MM.1S (cell line): Measurements from ENCODE around the gene GPR158.

Source experiments
- DNase-seq: peaks from one replicate; pipeline ENCODE4 v3.0.0-alpha.2; 2015
- H2AFZ ChIP-seq: fragments of 300-600 bp; sonication (generic); 2 replicates; pipeline ENCODE4 v1.6.0; 2016; ENCODE audit warnings: antibody characterized with exemption, low read length
- H3F3A ChIP-seq: fragments of 300-600 bp; sonication (generic); 2 replicates; pipeline ENCODE4 v1.6.1; 2016; ENCODE audit warnings: mild to moderate bottlenecking, antibody characterized with exemption, low read length, moderate library complexity, mixed read lengths; ENCODE audit not compliant: insufficient read depth
- H3K27ac ChIP-seq: fragments of 300-600 bp; sonication (generic); 2 replicates; pipeline ENCODE4 v1.5.1; 2016; ENCODE audit warnings: mild to moderate bottlenecking, low read length
- H3K27me3 ChIP-seq: fragments of 300-600 bp; sonication (generic); replicated peaks from 2 replicates; pipeline ENCODE4 v1.6.0; 2016; ENCODE audit warnings: low read length; ENCODE audit not compliant: insufficient read depth
- H3K36me3 ChIP-seq: fragments of 300-600 bp; sonication (generic); replicated peaks from 2 replicates; pipeline ENCODE4 v1.6.1; 2016; ENCODE audit warnings: mild to moderate bottlenecking, low read length, mixed read lengths; ENCODE audit not compliant: insufficient read depth
- H3K4me1 ChIP-seq: fragments of 300-600 bp; sonication (generic); 2 replicates; pipeline ENCODE4 v1.6.1; 2016; ENCODE audit warnings: low read length, mixed read lengths
- H3K4me2 ChIP-seq: fragments of 300-600 bp; sonication (generic); 2 replicates; pipeline ENCODE4 v1.6.0; 2016; ENCODE audit warnings: low read depth, low read length
- H3K4me3 ChIP-seq: fragments of 300-600 bp; sonication (generic); 2 replicates; pipeline ENCODE4 v1.5.1; 2016; ENCODE audit warnings: low read length, mixed read lengths
- H3K79me2 ChIP-seq: fragments of 300-600 bp; sonication (generic); 2 replicates; pipeline ENCODE4 v1.6.1; 2016; ENCODE audit warnings: mixed run types, low read length, mixed read lengths
- H3K9ac ChIP-seq: fragments of 300-600 bp; sonication (generic); 2 replicates; pipeline ENCODE4 v1.6.1; 2016; ENCODE audit warnings: low read length, mixed read lengths
- H3K9me2 ChIP-seq: fragments of 300-600 bp; sonication (generic); replicated peaks from 2 replicates; pipeline ENCODE4 v1.6.1; 2016; ENCODE audit warnings: mild to moderate bottlenecking, low read length, mixed read lengths; ENCODE audit not compliant: insufficient read depth
- H3K9me3 ChIP-seq: fragments of 300-600 bp; sonication (generic); replicated peaks from 2 replicates; pipeline ENCODE4 v1.6.1; 2016; ENCODE audit warnings: mild to moderate bottlenecking, low read length, mixed read lengths; ENCODE audit not compliant: insufficient read depth
- H4K20me1 ChIP-seq: fragments of 300-600 bp; sonication (generic); 2 replicates; pipeline ENCODE4 v1.6.1; 2016; ENCODE audit warnings: mild to moderate bottlenecking, low read length, moderate library complexity, mixed read lengths; ENCODE audit not compliant: insufficient read depth
- CTCF ChIP-seq: fragments of 300-600 bp; sonication (generic); IDR thresholded peaks from 2 replicates; pipeline ENCODE4 v1.5.1; 2016; ENCODE audit warnings: antibody characterized with exemption, low read length, mixed read lengths
- EZH2 ChIP-seq: fragments of 300-600 bp; sonication (generic); optimal IDR thresholded peaks from 2 replicates; pipeline ENCODE3; 2017; ENCODE audit warnings: low read depth, mild to moderate bottlenecking, antibody characterized with exemption, low read length, mixed read lengths
- EZH2phosphoT487 ChIP-seq: fragments of 300-600 bp; sonication (generic); IDR thresholded peaks from 2 replicates; pipeline ENCODE4 v1.6.1; 2018; ENCODE audit warnings: antibody characterized with exemption, low read length

Gene GPR158

GRCh38 chr10:25547382-25547781 is 372.6 kb downstream of the GPR158 start:
- Histone ChIP-seq H3F3A (no peaks in the 10 kb centered on the region), H2AFZ (no peak overlapping the region), H3K79me2 (no peaks in the 10 kb centered on the region), H3K9ac (no peak overlapping the region), H4K20me1 (no peaks in the 10 kb centered on the region), H3K36me3 (no peaks in the 10 kb centered on the region), H3K9me2 (no peaks in the 10 kb centered on the region), H3K27ac (no peak overlapping the region), H3K9me3 (no peaks in the 10 kb centered on the region), H3K4me2 (no peak overlapping the region), H3K4me1 (no peaks in the 10 kb centered on the region), H3K27me3 (no peaks in the 10 kb centered on the region), H3K4me3 (no peak overlapping the region)
- no peak for DNase-seq
- no peak for TF ChIP-seq EZH2
- no peak for TF ChIP-seq CTCF
- TF ChIP-seq EZH2phosphoT487, result no peak

DNA sequence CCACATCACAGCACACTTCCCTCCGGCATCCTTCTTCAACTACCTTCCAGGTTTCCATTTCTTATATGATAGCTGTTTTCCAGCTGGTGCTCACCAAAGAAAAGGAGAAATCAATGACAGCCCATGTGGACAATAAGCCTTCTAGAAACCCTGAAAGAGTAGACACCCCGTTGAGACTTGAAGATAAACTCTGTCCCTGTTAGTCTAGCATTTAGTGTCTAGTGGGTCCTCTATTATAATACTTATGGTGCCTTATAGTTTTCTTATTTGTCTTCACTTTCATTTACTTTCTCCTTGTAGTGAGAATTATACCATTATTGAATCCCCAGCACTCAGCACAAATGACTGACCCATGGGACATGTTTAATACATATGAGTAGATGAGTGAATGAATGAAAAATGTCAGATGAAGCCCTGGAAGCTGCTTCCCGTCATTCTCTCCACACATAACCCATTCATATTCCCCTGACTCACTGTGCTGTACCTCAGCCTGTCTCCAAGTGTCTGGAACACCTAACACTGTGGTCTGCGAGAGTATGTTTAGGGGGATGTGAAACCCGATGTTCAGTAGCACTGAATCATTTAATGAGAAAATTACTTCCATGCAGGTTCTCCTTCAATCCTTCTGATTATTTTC is 377.6 kb downstream of the GPR158 start:
- H3K4me1 ChIP-seq, result no peaks in the 10 kb centered on the region
- H3K36me3 ChIP-seq, result no peaks in the 10 kb centered on the region
- H2AFZ ChIP-seq, result no peak overlapping the region
- H3F3A ChIP-seq, result no peaks in the 10 kb centered on the region
- H3K9me3 ChIP-seq, result no peaks in the 10 kb centered on the region
- no peak for DNase-seq
- H3K27ac ChIP-seq, result no peak overlapping the region
- no peak for TF ChIP-seq EZH2phosphoT487
- TF ChIP-seq EZH2, result no peak
- no peak for TF ChIP-seq CTCF
- no peak overlapping the region for H3K4me2 ChIP-seq
- no peaks in the 10 kb centered on the region for H3K27me3 ChIP-seq
- no peaks in the 10 kb centered on the region for H3K79me2 ChIP-seq
- H4K20me1 ChIP-seq, result no peaks in the 10 kb centered on the region
- no peak overlapping the region for H3K4me3 ChIP-seq
- H3K9me2 ChIP-seq, result no peaks in the 10 kb centered on the region
- H3K9ac ChIP-seq, result no peak overlapping the region

DNA sequence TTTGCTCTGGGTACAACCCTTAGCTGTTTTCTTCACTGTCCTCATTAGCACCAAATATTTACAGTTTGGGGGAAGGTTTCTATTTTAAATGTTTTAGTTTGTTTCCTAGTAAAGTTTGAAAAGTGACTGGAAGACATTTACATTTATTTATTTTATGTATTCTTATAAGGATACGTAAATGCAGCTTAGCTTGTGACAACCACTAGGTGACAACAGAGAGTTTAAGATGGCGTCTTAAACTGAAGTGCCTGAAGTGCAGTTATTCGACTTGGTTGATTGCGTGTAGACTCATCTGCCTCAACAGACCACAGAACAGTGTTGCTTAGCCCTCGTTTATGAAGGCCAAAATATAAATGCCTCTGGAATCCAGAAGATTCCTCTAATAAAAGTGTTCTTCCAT is 381.1 kb downstream of the GPR158 start:
- Histone ChIP-seq H3K27me3 (no peaks in the 10 kb centered on the region), H4K20me1 (no peaks in the 10 kb centered on the region), H2AFZ (no peak overlapping the region), H3K9ac (no peak overlapping the region), H3K27ac (no peak overlapping the region), H3K4me3 (no peak overlapping the region), H3K36me3 (no peaks in the 10 kb centered on the region), H3F3A (no peaks in the 10 kb centered on the region), H3K79me2 (no peaks in the 10 kb centered on the region), H3K4me1 (no peaks in the 10 kb centered on the region), H3K9me2 (no peaks in the 10 kb centered on the region), H3K9me3 (no peaks in the 10 kb centered on the region), H3K4me2 (no peak overlapping the region)
- no peak for DNase-seq
- TF ChIP-seq CTCF (no peak), EZH2phosphoT487 (no peak), EZH2 (no peak)
